PFSK-1 (cell line): ENCODE measurements around the gene STUM.

ENCODE experiments used
- FOXP2 ChIP-seq: optimal IDR thresholded peaks from 2 replicates; pipeline ENCODE3; 2011; ENCODE audit warnings: borderline replicate concordance, control low read depth, inconsistent platforms; ENCODE audit not compliant: insufficient read depth; ENCODE audit errors: extremely low read length, extremely low read depth
- POLR2AphosphoS5 ChIP-seq: IDR thresholded peaks from 2 replicates; pipeline ENCODE4 v1.6.1; 2012; ENCODE audit warnings: low read depth, mild to moderate bottlenecking, control low read depth, low read length, moderate library complexity
- REST ChIP-seq, 2 experiments: IDR thresholded peaks; 2 replicates each; pipeline versions ENCODE4 v1.6.1 to v1.8.0; 2011 to 2012; ENCODE audit warnings: low read depth in 2 of 2, low read length in 2 of 2, control low read depth in 1 of 2, inconsistent platforms in 1 of 2, mild to moderate bottlenecking in 1 of 2, moderate library complexity in 1 of 2; ENCODE audit not compliant: insufficient read depth in 1 of 2
- SIN3A ChIP-seq: IDR thresholded peaks from 2 replicates; pipeline ENCODE4 v1.6.1; 2012; ENCODE audit warnings: mild to moderate bottlenecking, low read length, moderate library complexity, borderline replicate concordance; ENCODE audit not compliant: insufficient read depth
- TAF1 ChIP-seq: IDR thresholded peaks from 2 replicates; pipeline ENCODE4 v1.6.1; 2012; ENCODE audit warnings: low read length, control low read depth, borderline replicate concordance; ENCODE audit not compliant: insufficient read depth

The STUM gene

DNA sequence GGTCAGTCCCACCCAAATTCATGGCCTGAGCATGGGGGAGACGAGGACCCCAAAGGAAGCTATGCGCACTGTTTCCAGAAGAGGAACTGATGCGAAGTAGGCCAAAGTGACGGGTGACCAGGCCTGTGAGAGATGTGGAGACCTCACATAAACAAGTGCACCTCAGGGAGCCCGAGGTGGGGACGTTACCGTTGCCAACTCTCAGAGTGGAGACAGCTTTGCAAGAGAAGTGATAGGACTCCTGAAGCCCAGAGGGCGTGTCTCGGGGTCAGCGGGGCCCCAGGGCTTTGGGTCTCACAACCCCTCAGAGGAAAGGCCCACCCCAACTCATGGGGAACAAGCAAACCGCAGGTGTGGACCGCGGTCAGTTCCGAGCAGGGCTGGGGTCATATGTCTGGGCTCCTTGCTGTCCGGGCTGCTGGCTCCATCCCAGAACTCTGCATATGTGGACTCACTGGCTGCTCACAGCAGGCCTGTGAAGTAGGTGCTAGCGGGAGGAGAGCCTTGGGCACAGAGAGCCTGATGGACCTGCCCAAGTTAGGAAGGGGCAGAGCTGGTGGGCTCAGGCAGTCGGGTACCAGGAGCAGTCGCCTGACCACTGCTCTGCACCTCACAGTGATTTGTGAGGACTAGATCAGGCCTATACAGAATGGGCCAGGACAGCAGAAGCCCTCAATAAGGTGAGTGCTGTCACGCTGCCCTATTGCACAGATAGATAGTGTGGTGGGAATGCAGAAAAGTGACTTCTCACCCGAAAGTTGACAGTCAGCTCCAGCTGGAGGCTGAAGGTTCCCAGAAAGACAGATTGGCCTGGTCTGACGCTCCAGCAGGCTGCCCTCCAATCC lies 26.2 kb downstream of the STUM start:
- TF ChIP-seq TAF1 (no peak), POLR2AphosphoS5 (no peak)

- TF ChIP-seq REST (IDR thresholded peaks at IDR 0.05; ENCODE audit: insufficient read depth in 1 of 2, low read depth in 2 of 2, low read length in 2 of 2): no peak
- no peak for TF ChIP-seq POLR2AphosphoS5
- no peak for TF ChIP-seq FOXP2
- TF ChIP-seq SIN3A: no peak
- TF ChIP-seq TAF1: no peak
Measured at GRCh38 chr1:226575436-226575720, 26.8 kb downstream of the STUM start.

DNA sequence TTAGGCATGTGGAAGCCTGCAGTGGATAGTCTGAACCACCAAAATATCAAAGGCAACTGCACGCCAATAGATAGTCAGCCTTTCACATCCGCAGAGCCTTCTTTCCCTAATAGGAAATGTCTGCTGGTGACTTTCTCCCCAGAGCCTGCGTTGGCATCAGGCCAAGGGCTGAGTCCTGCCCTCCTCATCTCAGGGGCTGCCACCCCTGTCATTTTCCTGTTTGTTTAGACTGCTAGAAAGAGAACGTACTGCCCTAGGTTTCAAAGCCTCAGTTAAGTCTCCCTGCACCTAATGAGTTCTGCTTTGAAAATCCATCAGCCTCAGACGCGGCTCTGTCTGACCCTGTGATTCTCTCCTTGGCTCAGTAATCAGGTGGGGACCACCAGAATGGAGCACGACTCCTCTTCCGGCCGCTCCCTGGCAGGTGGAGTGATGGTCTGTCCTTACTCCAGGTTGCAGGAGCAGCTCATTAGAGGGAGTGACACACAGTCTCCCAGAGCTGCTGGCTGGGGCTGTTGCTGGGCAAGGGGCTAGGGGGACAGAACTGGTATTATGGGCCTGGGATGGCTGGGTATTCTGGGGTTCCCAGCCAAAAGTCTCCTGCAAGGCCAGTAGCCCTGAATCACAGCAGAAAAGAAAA lies 27.3 kb downstream of the STUM start:
- TF ChIP-seq SIN3A (no peak), FOXP2 (no peak), REST (IDR thresholded peaks at IDR 0.05; ENCODE audit: insufficient read depth in 1 of 2, low read depth in 2 of 2, low read length in 2 of 2) (no peak), POLR2AphosphoS5 (no peak), TAF1 (no peak)

DNA sequence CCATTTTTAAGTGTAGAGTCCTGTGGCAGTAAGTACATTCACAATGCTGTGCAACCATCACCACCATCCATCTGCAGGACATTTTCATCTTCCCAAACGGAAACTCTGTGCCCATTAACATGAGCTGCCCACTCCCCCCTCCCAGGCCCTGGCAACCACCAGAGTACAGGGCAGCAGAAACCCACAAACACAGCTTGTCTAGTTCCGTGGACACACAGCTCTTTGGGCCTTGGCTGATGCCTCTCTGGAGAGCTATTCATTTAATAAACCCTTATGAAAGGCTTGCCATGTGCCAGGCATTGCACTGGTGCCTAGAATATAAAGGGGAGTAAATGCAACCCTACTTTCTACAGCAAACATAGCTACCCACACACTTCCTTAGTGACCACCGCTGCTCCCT lies 28.0 kb downstream of the STUM start:
- TF ChIP-seq FOXP2 (no peak), POLR2AphosphoS5 (no peak), REST (IDR thresholded peaks at IDR 0.05; ENCODE audit: insufficient read depth in 1 of 2, low read depth in 2 of 2, low read length in 2 of 2) (no peak), SIN3A (no peak), TAF1 (no peak)

- TF ChIP-seq SIN3A (no peak), TAF1 (no peak), FOXP2 (no peak), POLR2AphosphoS5 (no peak), REST (IDR thresholded peaks at IDR 0.05; ENCODE audit: insufficient read depth in 1 of 2, low read depth in 2 of 2, low read length in 2 of 2) (no peak)
Measured at GRCh38 chr1:226577401-226578180, 29.0 kb downstream of the STUM start.
